NCI-H2029 (cell line): ENCODE measurements around the gene NUDT3.
"Not testable (repeated sequence)": the region's sequence is repeated elsewhere in the genome, so short reads cannot be mapped to it uniquely, and the experiment has no call there.

ENCODE experiments used
- DNase-seq: peaks from one replicate; lab custom pipeline; 2025; lab: John Stamatoyannopoulos, UW

NUDT3 gene

GRCh38 chr6:34393191-34393965, 909 bp upstream of the NUDT3 start:
- peak; percentile 40 for DNase-seq

GRCh38 chr6:34391786-34392496, 528 bp downstream of the NUDT3 start:
- peak; percentile 17 for DNase-seq

- no peak for DNase-seq
Measured at GRCh38 chr6:34391473-34391785, 1.0 kb downstream of the NUDT3 start.

GRCh38 chr6:34390531-34391472, 1.7 kb downstream of the NUDT3 start:
- DNase-seq = peak; percentile 4

- DNase-seq = no peak
Measured at GRCh38 chr6:34389034-34389433, 3.4 kb downstream of the NUDT3 start.

- no peak for DNase-seq
Measured at GRCh38 chr6:34388421-34388820, 4.0 kb downstream of the NUDT3 start.

GRCh38 chr6:34386316-34387137, 5.9 kb downstream of the NUDT3 start:
- DNase-seq = no peak

GRCh38 chr6:34385793-34386195, 6.7 kb downstream of the NUDT3 start:
- DNase-seq = no peak

- no peak for DNase-seq
Measured at GRCh38 chr6:34384321-34385153, 7.9 kb downstream of the NUDT3 start.

GRCh38 chr6:34383656-34384320, 8.7 kb downstream of the NUDT3 start:
- no peak for DNase-seq

GRCh38 chr6:34383161-34383631, 9.3 kb downstream of the NUDT3 start:
- DNase-seq = no peak

- no peak for DNase-seq
Measured at GRCh38 chr6:34381081-34381480, 11.4 kb downstream of the NUDT3 start.

- DNase-seq = no peak
Measured at GRCh38 chr6:34378470-34378869, 14.0 kb downstream of the NUDT3 start.

- no peak for DNase-seq
Measured at GRCh38 chr6:34377984-34378383, 14.5 kb downstream of the NUDT3 start.

- not testable (repeated sequence) for DNase-seq
Measured at GRCh38 chr6:34377571-34377970, 14.9 kb downstream of the NUDT3 start.

- DNase-seq = no peak
Measured at GRCh38 chr6:34375833-34376232, 16.6 kb downstream of the NUDT3 start.

GRCh38 chr6:34374508-34374907, 18.0 kb downstream of the NUDT3 start:
- DNase-seq = no peak

GRCh38 chr6:34374069-34374468, 18.4 kb downstream of the NUDT3 start:
- no peak for DNase-seq

- DNase-seq = no peak
Measured at GRCh38 chr6:34373511-34373910, 19.0 kb downstream of the NUDT3 start.

- DNase-seq = not testable (repeated sequence)
Measured at GRCh38 chr6:34371865-34372264, 20.6 kb downstream of the NUDT3 start.
